AG09319 (cell line): ENCODE data around the gene CENPP.

ENCODE experiments used
- DNase-seq: peaks from one replicate; pipeline ENCODE4 v3.0.0-alpha.2; 2010; ENCODE audit warnings: low read depth; ENCODE audit errors: extremely low read depth
- CTCF ChIP-seq: IDR thresholded peaks from 2 replicates; pipeline ENCODE4 v1.5.1; 2011; ENCODE audit warnings: low read depth, mild to moderate bottlenecking, inconsistent platforms, low read length, moderate library complexity

CENPP gene

GRCh38 chr9:92527291-92527828, 201.6 kb downstream of the CENPP start:
- TF ChIP-seq CTCF, result no peak
- DNase-seq, result no peak

GRCh38 chr9:92527832-92528521, 202.2 kb downstream of the CENPP start:
- TF ChIP-seq CTCF, result no peak
- no peak for DNase-seq

- TF ChIP-seq CTCF, result no peak
- no peak for DNase-seq
These were observed 202.7 kb downstream of the CENPP start for GRCh38 chr9:92528522-92528849.

- TF ChIP-seq CTCF, result no peak
- no peak for DNase-seq
These were observed 203.4 kb downstream of the CENPP start for GRCh38 chr9:92529124-92529523.

- DNase-seq, result no peak
- TF ChIP-seq CTCF, result no peak
These were observed 205.1 kb downstream of the CENPP start for GRCh38 chr9:92530893-92531292.

GRCh38 chr9:92534204-92534603, 208.5 kb downstream of the CENPP start:
- no peak for TF ChIP-seq CTCF

GRCh38 chr9:92534674-92535073, 208.9 kb downstream of the CENPP start:
- DNase-seq, result no peak

More at GRCh38 chr9:92534204-92534603, 208.5 kb downstream of the CENPP start:
- no peak for DNase-seq

More at GRCh38 chr9:92534674-92535073, 208.9 kb downstream of the CENPP start:
- no peak for TF ChIP-seq CTCF
